ENCODE measurements around the gene CNOT6.

The CNOT6 gene

GRCh38 chr5:180625125-180625790, 131.1 kb downstream of the CNOT6 start:
- DNase-seq: no peak

GRCh38 chr5:180625791-180626660, 131.8 kb downstream of the CNOT6 start:
- no peak for DNase-seq

DNA sequence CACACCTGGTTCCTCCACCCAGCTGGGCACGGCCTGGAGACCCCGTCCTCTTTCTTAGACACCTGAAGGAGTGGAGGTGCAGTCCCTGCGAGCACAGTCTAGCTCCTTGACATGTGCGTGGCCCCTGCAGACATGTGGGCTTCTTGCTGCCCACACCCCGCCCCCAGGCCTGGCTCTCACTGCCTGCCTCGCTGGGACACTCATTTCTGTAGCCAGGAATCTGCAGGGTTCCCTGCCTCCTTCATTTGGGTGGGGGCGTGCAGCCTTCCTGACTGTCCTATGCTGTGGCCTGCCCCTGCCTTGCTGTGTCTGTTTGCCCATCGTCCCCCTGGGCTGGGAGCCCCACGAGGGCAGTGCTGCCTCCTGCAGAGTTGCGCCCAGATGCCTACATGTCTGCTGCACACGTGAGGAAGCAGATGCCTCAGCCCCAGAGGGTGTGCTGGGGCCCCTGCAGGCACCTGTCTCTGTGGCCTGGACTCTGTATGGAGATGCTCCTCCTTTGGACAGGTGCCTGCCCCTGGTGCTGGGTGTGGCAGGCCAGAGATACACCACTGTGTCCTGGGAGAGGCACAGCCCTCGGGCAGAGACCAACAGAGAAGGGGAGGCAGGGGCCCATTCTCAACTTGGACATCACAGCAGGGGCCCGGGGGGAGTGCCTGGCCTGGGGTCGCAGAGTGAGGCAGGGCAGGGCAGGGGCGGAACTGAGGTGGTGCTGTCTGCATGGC, 132.6 kb downstream of the CNOT6 start:
- no peak for DNase-seq

GRCh38 chr5:180627386-180628120, 133.4 kb downstream of the CNOT6 start:
- DNase-seq: no peak

All from activated CD4-positive, alpha-beta T cell treated with anti-CD3 and anti-CD28 coated beads for 4 hours (primary cell).